Activated B cell treated with CpG ODN at 0.5 μM for 24 hours (primary cell): ENCODE measurements around the gene MTUS2. TPM values are rescaled to one million over a fixed set of nuclear protein-coding genes. Genes with fewer than 3 reads are reported as not detected.

Source experiments
- ATAC-seq: fragments of 200-7000 bp; cut with Tn5 transposase; one replicate; pipeline ENCODE4 v1.10.0; 2021; ENCODE audit warnings: low read depth, mild to moderate bottlenecking, moderate library complexity
- CTCF ChIA-PET: fragments of 350-600 bp; sonication (Branson Sonifier 250); formaldehyde crosslinking; loops from one replicate; lab custom pipeline; 2021; ENCODE audit warnings: antibody characterized with exemption; lab: Charles Lee
- POLR2A ChIA-PET: fragments of 350-600 bp; sonication (Branson Sonifier 250); formaldehyde crosslinking; loops from one replicate; lab custom pipeline; 2021; ENCODE audit warnings: antibody characterized with exemption; lab: Charles Lee
- DNase-seq: peaks from one replicate; pipeline ENCODE4 v3.0.0; 2022
- H3K27ac Mint-ChIP-seq: one replicate; pipeline ENCODE4 v1.8.0; 2020; ENCODE audit warnings: mixed read lengths
- H3K27me3 Mint-ChIP-seq: one replicate; pipeline ENCODE4 v1.8.0; 2021; ENCODE audit warnings: mixed read lengths
- H3K36me3 Mint-ChIP-seq: one replicate; pipeline ENCODE4 v1.8.0; 2021; ENCODE audit warnings: low read depth, mixed read lengths
- H3K4me1 Mint-ChIP-seq: one replicate; pipeline ENCODE4 v1.8.0; 2021; ENCODE audit warnings: mixed read lengths
- H3K4me3 Mint-ChIP-seq: one replicate; pipeline ENCODE4 v1.8.0; 2020; ENCODE audit warnings: mild to moderate bottlenecking, mixed read lengths
- H3K9me3 Mint-ChIP-seq: one replicate; pipeline ENCODE4 v1.8.0; 2020; ENCODE audit warnings: mixed read lengths
- CTCF ChIP-seq: fragments of 200-600 bp; IDR thresholded peaks from one replicate; pipeline ENCODE4 v1.8.0; 2022; ENCODE audit warnings: antibody characterized with exemption, mild to moderate bottlenecking
- intact Hi-C: fragments of 100-400 bp; cut with micrococcal nuclease; formaldehyde crosslinking; loops from one replicate; pipeline ENCODE4 v1.15.1; 2024
- total RNA-seq: library from RNA; stranded (reverse); gene quantifications from 2 replicates; pipeline ENCODE4 v1.2.3, GENCODE V29; 2022

MTUS2 gene
- total RNA-seq, 1 donor from 2014 or later: not detected

- H3K27ac Mint-ChIP-seq: no peak overlapping the region
- peaks cover 9% of the 10 kb centered on the region for H3K9me3 Mint-ChIP-seq
- TF ChIP-seq CTCF: no peak
- H3K4me3 Mint-ChIP-seq: no peak overlapping the region
- H3K27me3 Mint-ChIP-seq: peaks cover 5% of the 10 kb centered on the region
- no peaks in the 10 kb centered on the region for H3K36me3 Mint-ChIP-seq
- intact Hi-C loops: loop anchor here (5.0 kb wide), 1 partner anchor 185 kb away; no protein-coding TSS in a partner anchor
- ChIA-PET CTCF (no interaction called here), POLR2A (no interaction called here)
- no peaks in the 10 kb centered on the region for H3K4me1 Mint-ChIP-seq
- no peak for ATAC-seq
- no peak for DNase-seq
Measured at GRCh38 chr13:29266756-29267733, 446.9 kb downstream of the MTUS2 start.

- no peak for TF ChIP-seq CTCF
- Mint-ChIP-seq H3K27ac (no peak overlapping the region), H3K4me1 (no peaks in the 10 kb centered on the region), H3K9me3 (peaks cover 3% of the 10 kb centered on the region), H3K4me3 (no peak overlapping the region), H3K27me3 (peaks cover 5% of the 10 kb centered on the region), H3K36me3 (no peaks in the 10 kb centered on the region)
- ChIA-PET CTCF (no interaction called here), POLR2A (no interaction called here)
- intact Hi-C loops: no loop called here
- no peak for DNase-seq
- ATAC-seq: no peak
Measured at GRCh38 chr13:29270271-29270985, 450.3 kb downstream of the MTUS2 start.

- H3K27me3 Mint-ChIP-seq: peaks cover 11% of the 10 kb centered on the region
- ATAC-seq: no peak
- CTCF ChIA-PET: no interaction called here
- no peak for DNase-seq
- no peaks in the 10 kb centered on the region for H3K4me1 Mint-ChIP-seq
- no peak overlapping the region for H3K27ac Mint-ChIP-seq
- no peaks in the 10 kb centered on the region for H3K36me3 Mint-ChIP-seq
- intact Hi-C loops: no loop called here
- peaks cover 7% of the 10 kb centered on the region for H3K9me3 Mint-ChIP-seq
- H3K4me3 Mint-ChIP-seq: no peak overlapping the region
- POLR2A ChIA-PET: no interaction called here
- TF ChIP-seq CTCF: no peak
Measured at GRCh38 chr13:29271606-29272005, 451.5 kb downstream of the MTUS2 start.

GRCh38 chr13:29279356-29280254 is 459.5 kb downstream of the MTUS2 start:
- ATAC-seq (no peak), DNase-seq (no peak)
- ChIA-PET CTCF (no interaction called here), POLR2A (no interaction called here)
- TF ChIP-seq CTCF: no peak
- Mint-ChIP-seq H3K4me3 (no peak overlapping the region), H3K27me3 (peaks cover 14% of the 10 kb centered on the region), H3K9me3 (peaks cover 4% of the 10 kb centered on the region), H3K4me1 (no peaks in the 10 kb centered on the region), H3K27ac (no peak overlapping the region), H3K36me3 (no peaks in the 10 kb centered on the region)
- intact Hi-C loops: no loop called here
